Upper lobe of left lung (tissue), 4 donors: Measurements from ENCODE around the gene OFD1.

ENCODE experiments used
- CTCF ChIP-seq, 6 experiments: fragments of 450-650 bp in 4 of 6; fragments of 200-600 bp in 2 of 6; sonication (generic) in 2 of 6; IDR thresholded peaks; one replicate each; pipeline ENCODE4 v1.5.1; 2016 to 2019; ENCODE audit warnings: antibody characterized with exemption in 6 of 6
- EP300 ChIP-seq, 4 donors: sonication (generic); formaldehyde crosslinking; IDR thresholded peaks; one replicate each; pipeline ENCODE4 v1.5.1; 2017; ENCODE audit warnings: antibody characterized with exemption in 4 of 4, control low read depth in 2 of 4
- POLR2A ChIP-seq, 4 donors: fragments of 450-650 bp; IDR thresholded peaks; one replicate each; pipeline ENCODE4 v1.5.1; 2016 to 2017; ENCODE audit warnings: antibody characterized with exemption in 4 of 4, mild to moderate bottlenecking in 2 of 4
- POLR2AphosphoS5 ChIP-seq, 2 donors: sonication (generic); formaldehyde crosslinking; IDR thresholded peaks; one replicate each; pipeline ENCODE4 v1.5.1; 2017; ENCODE audit warnings: antibody characterized with exemption in 2 of 2

DNA sequence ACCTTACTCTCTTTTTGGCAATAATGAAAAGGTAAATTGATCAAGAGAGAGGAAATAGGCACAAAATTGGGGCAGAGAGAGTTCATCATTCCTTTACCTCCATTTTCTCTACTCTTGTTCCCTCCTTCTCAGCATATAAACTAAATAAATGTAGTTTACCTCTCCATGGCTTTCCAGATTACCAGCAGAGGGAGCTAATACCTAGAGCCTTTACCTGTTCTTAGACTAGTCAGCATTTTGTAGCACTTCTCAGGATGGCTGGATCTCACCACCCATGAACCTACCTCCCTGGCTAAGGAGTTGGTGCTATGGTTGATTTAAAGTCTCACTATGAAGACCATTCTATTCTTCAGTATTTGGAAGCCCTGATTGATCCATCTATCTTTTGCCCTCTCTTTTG, 15.7 kb downstream of the OFD1 start:
- TF ChIP-seq CTCF (IDR thresholded peaks at IDR 0.05) (peak in 5 of 6 experiments; percentile 26 to 58 (median 39)), POLR2A (IDR thresholded peaks at IDR 0.05) (no peak), POLR2AphosphoS5 (IDR thresholded peaks at IDR 0.05) (no peak), EP300 (IDR thresholded peaks at IDR 0.05) (no peak)
